Chondrocyte (in vitro differentiated cells): Measurements from ENCODE around the gene FSD1. TPM values are rescaled to one million over a fixed set of nuclear protein-coding genes. Genes with fewer than 3 reads are reported as not detected.
A peak's percentile ranks its signal among the peaks of the same experiment; 100 is the strongest.
"Not testable (repeated sequence)": the region's sequence is repeated elsewhere in the genome, so short reads cannot be mapped to it uniquely, and the experiment has no call there.

Experiments
- DNase-seq: peaks from one replicate; pipeline ENCODE4 v3.0.0; 2021; ENCODE audit warnings: mixed read lengths, low spot score
- H3K27ac Mint-ChIP-seq: one replicate; pipeline ENCODE4 v1.8.0; 2021; ENCODE audit warnings: mild to moderate bottlenecking, moderate library complexity, mixed read lengths; ENCODE audit not compliant: unreplicated experiment
- H3K27me3 Mint-ChIP-seq: 2 replicates; pipeline ENCODE4 v1.8.0; 2021; ENCODE audit warnings: low read depth, mixed read lengths
- H3K36me3 Mint-ChIP-seq: 2 replicates; pipeline ENCODE4 v1.8.0; 2021; ENCODE audit warnings: low read depth, mixed read lengths
- H3K4me1 Mint-ChIP-seq: 2 replicates; pipeline ENCODE4 v1.8.0; 2021; ENCODE audit warnings: low read depth, mild to moderate bottlenecking, mixed read lengths
- H3K4me3 Mint-ChIP-seq: one replicate; pipeline ENCODE4 v1.8.0; 2021; ENCODE audit warnings: mild to moderate bottlenecking, moderate library complexity, mixed read lengths; ENCODE audit not compliant: unreplicated experiment
- H3K9me3 Mint-ChIP-seq: 2 replicates; pipeline ENCODE4 v1.8.0; 2021; ENCODE audit warnings: low read depth, mixed read lengths
- CTCF ChIP-seq: fragments of 200-600 bp; sonication (generic); IDR thresholded peaks from 2 replicates; pipeline ENCODE4 v1.5.0; 2021; ENCODE audit warnings: antibody characterized with exemption, mild to moderate bottlenecking, moderate library complexity
- total RNA-seq: library from RNA; stranded (reverse); gene quantifications from 3 replicates; pipeline ENCODE4 v1.2.1, GENCODE V29; 2021

Gene FSD1
- total RNA-seq, 1 donor from 2014 or later = 11.6 TPM

GRCh38 chr19:4343370-4344307 is 39.2 kb downstream of the FSD1 start, which contains the start of gene MPND:
Gene MPND, plus strand, starts transcription at chr19:4343562. Its CDS starts 32 bp downstream, at chr19:4343594.
- Mint-ChIP-seq H3K36me3 (peaks cover 4% of the 10 kb centered on the region), H3K27me3 (no peaks in the 10 kb centered on the region), H3K4me1 (peaks cover 10% of the 10 kb centered on the region), H3K4me3 (peak within 1 kb of the TSS; percentile 89), H3K9me3 (no peaks in the 10 kb centered on the region), H3K27ac (peak within 1 kb of the TSS; percentile 96)
- DNase-seq = peak; percentile 95
- peak; percentile 65 for TF ChIP-seq CTCF

GRCh38 chr19:4345342-4346019 is 41.1 kb downstream of the FSD1 start:
- Mint-ChIP-seq H3K9me3 (no peaks in the 10 kb centered on the region), H3K4me1 (peaks cover 10% of the 10 kb centered on the region), H3K36me3 (peaks cover 4% of the 10 kb centered on the region), H3K4me3 (no peak overlapping the region), H3K27ac (no peak overlapping the region), H3K27me3 (no peaks in the 10 kb centered on the region)
- no peak for DNase-seq
- TF ChIP-seq CTCF = no peak

GRCh38 chr19:4346020-4346383 is 41.6 kb downstream of the FSD1 start:
- no peak overlapping the region for H3K4me3 Mint-ChIP-seq

GRCh38 chr19:4347521-4347920 is 43.1 kb downstream of the FSD1 start:
- peaks cover 6% of the 10 kb centered on the region for H3K4me1 Mint-ChIP-seq

More at GRCh38 chr19:4346020-4346383, 41.6 kb downstream of the FSD1 start:
- H3K9me3 Mint-ChIP-seq = no peaks in the 10 kb centered on the region
- peaks cover 4% of the 10 kb centered on the region for H3K36me3 Mint-ChIP-seq
- TF ChIP-seq CTCF = no peak
- H3K4me1 Mint-ChIP-seq = peaks cover 10% of the 10 kb centered on the region
- H3K27me3 Mint-ChIP-seq = no peaks in the 10 kb centered on the region
- H3K27ac Mint-ChIP-seq = no peak overlapping the region
- DNase-seq = no peak

GRCh38 chr19:4349225-4349624 is 44.8 kb downstream of the FSD1 start:
- not testable (repeated sequence) for H3K27me3 Mint-ChIP-seq, H3K27ac Mint-ChIP-seq, H3K9me3 Mint-ChIP-seq, H3K36me3 Mint-ChIP-seq, H3K4me1 Mint-ChIP-seq, DNase-seq, H3K4me3 Mint-ChIP-seq

More at GRCh38 chr19:4347521-4347920, 43.1 kb downstream of the FSD1 start:
- DNase-seq = no peak
- Mint-ChIP-seq H3K4me3 (no peak overlapping the region), H3K9me3 (no peaks in the 10 kb centered on the region), H3K27me3 (no peaks in the 10 kb centered on the region), H3K27ac (no peak overlapping the region), H3K36me3 (peaks cover 4% of the 10 kb centered on the region)
- no peak for TF ChIP-seq CTCF
